NOMO-1 (cell line): ENCODE measurements around the gene ZNF155.
"Not testable (repeated sequence)": the region's sequence is repeated elsewhere in the genome, so short reads cannot be mapped to it uniquely, and the experiment has no call there.

Experiments
- DNase-seq, 2 experiments: peaks; one replicate each; lab custom pipeline; 2025; ENCODE audit not compliant: unreplicated experiment in 2 of 2; lab: John Stamatoyannopoulos, UW

ZNF155 gene

DNA sequence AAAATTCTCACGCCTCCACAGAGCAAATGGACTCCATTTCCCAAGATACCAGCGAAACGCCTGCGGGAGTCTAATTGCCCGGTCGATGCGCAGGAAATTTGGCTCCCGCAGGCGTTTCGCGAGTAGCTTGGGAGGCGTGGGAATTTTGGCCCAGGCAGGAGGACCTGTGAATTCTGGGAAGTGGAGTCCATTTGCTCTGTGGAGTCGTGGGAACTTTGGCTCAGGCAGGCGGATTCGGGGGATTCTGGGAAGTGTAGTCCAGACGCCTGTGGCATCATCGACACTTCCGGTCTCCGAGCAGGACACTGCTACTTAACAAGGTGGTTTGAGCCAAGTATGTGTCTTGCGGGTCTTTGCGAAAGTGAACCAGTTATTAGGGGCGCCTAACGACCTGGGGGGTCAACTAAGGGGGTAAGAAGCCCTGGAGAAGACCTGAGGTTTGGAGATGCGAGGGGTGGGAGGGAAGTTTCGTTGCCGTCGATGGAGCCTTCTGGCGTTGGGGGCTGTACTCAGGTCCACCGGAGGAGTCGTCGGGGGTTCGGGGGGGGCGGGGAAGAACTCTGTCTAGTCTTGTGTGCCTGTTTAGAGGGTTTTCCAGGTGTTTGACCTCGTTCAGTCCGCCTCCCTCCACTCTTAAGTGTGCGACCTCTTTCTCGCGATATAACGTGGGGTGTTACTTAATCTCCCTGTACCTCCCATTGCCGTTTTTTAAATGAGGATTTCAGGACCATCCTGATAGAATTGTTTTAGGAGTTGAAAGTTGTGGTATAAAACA is at the start of gene ZNF155:
TSS of gene ZNF155 (plus strand) at position 277 of the 775 bp plus-strand sequence. CDS start 4,356 bp downstream, outside the sequence.
- DNase-seq, result peak; percentile 71 to 76

GRCh38 chr19:43934985-43935708 is 48.8 kb upstream of the ZNF155 start, which contains the start of gene ZNF45:
ZNF45 (minus strand) TSS chr19:43935282; CDS start chr19:43922185, 13,097 bp downstream.
- peak; percentile 65 to 85 for DNase-seq

DNA sequence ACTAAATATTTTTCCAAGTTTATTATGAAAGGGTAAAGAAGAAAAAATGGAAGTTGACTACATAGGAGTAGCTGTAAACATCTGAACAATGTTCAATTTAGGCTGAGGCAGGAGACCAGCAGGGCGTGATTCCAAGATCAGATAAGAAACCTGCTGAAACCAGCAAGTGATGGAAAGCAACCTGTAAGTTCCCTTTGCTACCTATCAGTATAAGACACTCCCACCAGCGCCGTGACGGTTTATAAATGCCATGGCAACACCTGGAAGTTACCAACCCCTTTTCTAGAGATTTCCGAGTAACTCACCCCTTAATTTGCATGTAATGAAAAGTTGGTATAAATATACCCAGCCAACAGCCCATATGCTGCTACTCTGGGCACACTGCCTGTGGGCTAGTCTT is 47.8 kb upstream of the ZNF155 start:
- no peak for DNase-seq

DNA sequence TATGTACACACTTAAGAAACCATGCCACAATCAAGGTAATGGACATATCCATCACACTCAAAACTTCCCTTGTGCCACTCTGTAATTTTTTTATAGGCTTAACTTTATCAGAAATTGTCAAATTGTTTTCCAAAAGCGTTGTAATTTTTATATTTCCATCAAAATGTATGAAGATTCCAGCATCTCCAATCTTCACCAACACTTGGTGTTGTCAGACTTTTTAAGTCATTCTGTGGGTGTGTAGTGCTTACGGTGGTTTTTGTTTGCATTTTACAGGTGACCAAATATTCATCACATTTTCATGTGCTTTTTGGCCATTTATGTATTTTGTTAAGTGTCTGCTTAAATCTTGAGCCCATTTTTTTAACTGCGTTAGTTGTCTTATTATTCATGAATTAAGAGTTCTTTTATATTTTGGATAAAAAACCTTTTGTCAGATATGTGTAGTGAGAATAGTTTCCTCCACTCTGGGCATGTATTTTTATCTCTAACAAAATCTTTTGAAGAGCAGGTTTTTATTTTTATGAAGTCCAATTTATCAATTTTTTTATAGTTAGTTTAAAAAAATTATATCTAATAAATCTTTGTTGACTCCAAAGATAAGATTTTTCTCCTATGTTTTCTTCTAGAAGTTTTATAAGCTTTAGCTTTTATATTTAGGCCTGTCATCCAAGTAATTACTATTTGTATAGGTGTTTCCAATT is 44.3 kb upstream of the ZNF155 start:
- no peak for DNase-seq

DNA sequence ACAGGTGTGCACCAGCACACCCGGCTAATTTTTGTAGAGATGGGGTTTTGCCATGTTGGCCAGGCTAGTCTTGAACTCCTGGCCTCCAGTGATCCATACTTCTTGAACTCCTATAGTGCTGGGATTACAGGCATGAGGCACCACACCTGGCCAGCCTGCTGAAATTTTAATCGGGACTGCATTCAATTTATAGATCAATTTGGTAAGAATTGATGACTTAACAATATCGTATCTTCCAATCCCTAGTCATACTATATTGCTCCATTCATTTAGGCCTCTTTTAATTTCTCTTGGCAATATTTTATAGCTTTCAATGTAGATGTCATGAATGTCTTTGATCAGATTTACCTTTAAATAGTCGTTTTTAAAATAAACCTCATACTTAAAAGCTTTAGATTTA is 43.3 kb upstream of the ZNF155 start:
- DNase-seq, result no peak

DNA sequence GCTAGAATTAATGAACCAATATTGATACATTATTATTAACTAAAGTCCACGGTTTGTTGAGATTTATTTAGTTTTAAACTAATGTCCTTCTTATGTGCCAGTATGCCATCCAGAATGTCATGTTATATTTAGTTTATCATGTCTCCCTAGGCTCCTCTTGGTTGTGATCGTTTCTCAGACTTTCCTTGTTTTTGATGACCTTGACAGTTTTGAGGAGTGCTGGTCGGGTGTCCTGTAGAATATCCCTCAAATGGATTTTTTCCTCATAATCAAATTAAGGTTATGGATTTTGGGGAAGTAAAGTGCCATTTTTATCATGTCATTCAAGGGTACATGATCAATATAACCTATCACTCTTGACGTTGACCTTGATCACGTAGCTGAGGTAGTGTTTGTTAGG is 42.8 kb upstream of the ZNF155 start:
- DNase-seq, result no peak

- DNase-seq, result not testable (repeated sequence)
These were observed 36.6 kb upstream of the ZNF155 start for GRCh38 chr19:43947412-43947811.

- not testable (repeated sequence) for DNase-seq
These were observed 34.2 kb upstream of the ZNF155 start for GRCh38 chr19:43949803-43950202.

GRCh38 chr19:43950834-43951645 is 32.9 kb upstream of the ZNF155 start, which contains the start of gene ZNF221:
ZNF221 (plus strand) TSS chr19:43951228; CDS start chr19:43962727, 11,499 bp downstream.
- DNase-seq, result peak; percentile 88 to 90

GRCh38 chr19:43956827-43957226 is 27.2 kb upstream of the ZNF155 start:
- DNase-seq, result peak in 1 of 2 experiments; percentile 5

GRCh38 chr19:43957891-43958290 is 26.1 kb upstream of the ZNF155 start:
- DNase-seq, result no peak

- DNase-seq, result no peak
These were observed 23.6 kb upstream of the ZNF155 start for GRCh38 chr19:43960411-43960810.

- DNase-seq, result no peak
These were observed 17.8 kb upstream of the ZNF155 start for GRCh38 chr19:43966079-43966694.

DNA sequence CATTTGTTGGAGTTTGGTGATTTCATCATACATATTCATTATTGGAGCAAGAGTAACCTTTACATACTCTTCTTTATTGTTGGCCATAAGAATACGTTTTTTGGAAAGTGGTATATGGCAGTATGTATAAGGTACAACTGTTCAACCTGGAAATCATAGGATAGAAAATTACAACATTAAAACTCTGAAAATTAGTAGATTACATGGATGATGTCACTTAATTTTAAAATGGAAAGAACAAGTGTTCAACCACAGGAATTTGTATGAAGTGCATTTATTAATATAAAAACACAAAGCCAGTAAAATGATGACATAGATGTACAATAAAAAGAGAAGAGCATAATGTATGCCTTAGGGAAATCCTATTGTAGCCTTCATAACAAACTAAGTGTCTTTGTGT is 7.3 kb upstream of the ZNF155 start:
- no peak for DNase-seq

- DNase-seq, result no peak
These were observed 460 bp upstream of the ZNF155 start for GRCh38 chr19:43983544-43983911.

- no peak for DNase-seq
These were observed 656 bp downstream of the ZNF155 start for GRCh38 chr19:43984687-43985000.

- no peak for DNase-seq
These were observed 13.8 kb downstream of the ZNF155 start for GRCh38 chr19:43997631-43998290.

DNA sequence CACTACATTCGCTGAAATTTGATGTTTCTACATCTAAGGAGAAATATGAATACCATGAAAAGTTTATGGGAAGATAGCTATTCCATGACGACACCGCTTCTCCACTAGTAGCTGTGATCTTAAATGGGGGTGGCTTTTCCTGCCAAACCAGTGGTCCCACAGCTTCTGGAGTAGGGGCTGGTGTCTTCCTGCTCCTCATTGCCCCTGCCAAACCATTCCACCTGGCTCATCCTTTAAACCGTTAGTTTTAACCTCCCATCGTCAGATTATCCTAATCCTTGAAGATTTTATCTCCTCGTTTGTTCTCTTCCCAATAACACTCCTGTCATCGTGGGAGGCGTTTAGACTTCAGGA is 18.2 kb downstream of the ZNF155 start:
- no peak for DNase-seq

GRCh38 chr19:44002566-44003460 is 18.8 kb downstream of the ZNF155 start, which contains the start of gene ZNF230:
ZNF230 (plus strand) TSS chr19:44002957; CDS start chr19:44007079, 4,122 bp downstream.
- peak; percentile 95 to 98 for DNase-seq
